Bone marrow (tissue), 2 donors: ENCODE results near the gene ZSCAN2.

Source experiments
- DNase-seq, 2 donors: peaks; one replicate each; lab custom pipeline; 2025; lab: John Stamatoyannopoulos, UW

ZSCAN2 gene

GRCh38 chr15:84598993-84599392 lies 1.8 kb upstream of the ZSCAN2 start:
- DNase-seq, result peak in 1 of 2 donors; percentile 11

- DNase-seq, result no peak
Observed at GRCh38 chr15:84599906-84600305, 903 bp upstream of the ZSCAN2 start.

GRCh38 chr15:84600331-84600686 lies 500 bp upstream of the ZSCAN2 start:
- peak; percentile 51 to 80 for DNase-seq

DNA sequence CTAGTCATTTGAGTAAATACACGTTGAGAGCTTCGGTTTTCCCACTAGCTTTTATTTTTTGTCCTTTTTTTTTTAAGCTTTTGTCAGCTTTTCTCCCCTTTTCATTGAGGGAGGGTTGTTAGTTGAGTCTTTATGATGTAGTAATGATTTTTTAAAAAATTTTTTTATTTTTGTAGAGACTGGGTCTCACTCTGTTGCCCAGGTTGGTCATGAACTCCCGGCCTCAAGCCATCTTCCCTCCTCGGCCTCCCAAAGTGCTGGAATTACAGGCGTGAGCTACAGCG lies 688 bp downstream of the ZSCAN2 start:
- no peak for DNase-seq

DNA sequence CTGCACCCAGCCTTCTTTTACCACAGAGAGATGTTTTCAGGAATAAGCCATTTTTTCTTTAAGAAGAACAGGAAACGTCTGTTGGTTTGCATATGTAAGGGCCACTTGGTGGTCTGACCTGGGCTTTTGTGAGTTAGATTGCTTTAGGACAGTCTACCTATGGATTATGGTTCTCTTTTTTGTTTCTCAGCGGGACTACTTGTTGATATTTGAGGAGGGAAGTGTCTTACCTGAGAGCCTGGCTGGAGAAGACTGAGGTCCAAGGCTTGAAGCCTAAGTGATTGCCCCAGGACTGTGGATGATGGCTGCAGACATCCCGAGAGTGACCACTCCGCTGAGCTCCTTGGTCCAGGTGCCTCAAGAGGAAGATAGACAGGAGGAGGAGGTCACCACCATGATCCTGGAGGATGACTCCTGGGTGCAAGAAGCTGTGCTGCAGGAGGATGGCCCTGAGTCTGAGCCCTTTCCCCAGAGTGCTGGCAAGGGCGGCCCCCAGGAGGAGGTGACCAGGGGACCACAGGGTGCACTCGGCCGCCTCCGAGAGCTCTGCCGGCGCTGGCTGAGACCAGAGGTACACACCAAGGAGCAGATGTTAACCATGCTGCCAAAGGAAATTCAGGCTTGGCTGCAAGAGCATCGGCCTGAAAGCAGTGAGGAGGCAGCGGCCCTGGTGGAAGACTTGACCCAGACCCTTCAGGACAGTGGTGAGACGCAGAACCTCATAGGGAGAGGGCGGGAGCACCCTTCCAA lies 3.0 kb downstream of the ZSCAN2 start:
- no peak for DNase-seq

DNA sequence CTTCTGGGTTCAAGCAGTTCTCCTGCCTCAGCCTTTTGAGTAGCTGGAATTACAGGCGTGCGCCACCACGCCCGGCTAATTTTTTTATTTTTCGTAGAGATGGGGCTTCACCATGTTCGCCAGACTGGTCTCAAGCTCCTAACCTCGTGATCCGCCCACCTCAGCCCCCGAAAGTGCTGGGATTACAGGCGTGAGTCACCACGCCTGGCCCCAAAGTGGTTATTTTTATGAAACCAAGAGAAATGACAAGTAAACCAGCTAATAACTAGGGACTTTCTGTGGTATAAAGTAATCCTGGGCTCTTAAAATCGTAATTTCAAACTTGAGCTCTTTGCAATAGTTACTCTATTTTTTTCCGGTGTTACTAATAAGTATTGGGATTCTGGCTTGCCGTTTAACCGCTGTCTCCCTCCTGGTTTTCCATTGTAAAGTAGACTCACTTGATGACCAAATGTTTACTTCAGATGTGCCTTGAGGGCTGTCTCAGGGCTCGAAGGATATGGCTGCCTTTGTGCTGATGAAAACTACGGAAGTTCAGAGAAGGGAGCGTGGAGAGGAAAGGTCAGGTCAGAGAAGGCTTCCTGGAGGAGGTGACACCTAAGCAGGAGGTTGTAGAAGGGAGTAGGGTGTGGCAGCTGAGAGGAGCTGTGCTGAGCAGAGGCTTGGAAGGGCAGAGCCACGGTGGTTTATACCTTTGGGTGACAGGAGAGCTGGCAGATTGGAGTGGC lies 4.2 kb downstream of the ZSCAN2 start:
- DNase-seq, result no peak

- DNase-seq, result no peak
Observed at GRCh38 chr15:84605554-84605882, 4.7 kb downstream of the ZSCAN2 start.

- no peak for DNase-seq
Observed at GRCh38 chr15:84606653-84607120, 5.9 kb downstream of the ZSCAN2 start.

DNA sequence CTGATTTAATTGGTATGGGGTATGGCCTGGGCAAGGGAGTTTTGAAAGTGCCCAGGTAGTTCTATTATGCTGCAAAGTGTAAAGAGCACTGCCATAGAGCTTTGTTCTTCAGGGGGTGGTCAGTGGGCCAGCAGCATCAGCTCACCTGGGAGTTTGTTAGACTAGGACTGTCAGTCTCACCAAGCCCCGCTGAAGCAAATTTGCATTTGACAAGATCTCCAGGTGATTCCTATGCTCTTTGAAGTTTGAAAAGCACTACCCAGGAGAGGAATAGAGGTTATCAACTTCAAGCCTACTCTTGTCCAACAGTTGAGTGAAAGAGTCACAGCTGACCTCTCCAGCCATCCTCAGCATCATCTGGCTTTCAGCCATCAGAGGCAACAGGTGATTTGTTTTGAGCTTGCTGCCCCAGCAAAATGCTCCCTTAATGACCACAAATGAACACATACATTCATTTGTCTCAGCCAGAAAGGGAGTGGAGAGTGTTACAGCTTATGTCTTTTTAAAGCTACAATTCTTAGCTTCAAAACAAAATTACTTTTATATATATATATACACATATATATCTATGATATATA lies 8.0 kb downstream of the ZSCAN2 start:
- no peak for DNase-seq

- no peak for DNase-seq
Observed at GRCh38 chr15:84609818-84610525, 9.2 kb downstream of the ZSCAN2 start.

GRCh38 chr15:84611631-84612030 lies 10.8 kb downstream of the ZSCAN2 start:
- no peak for DNase-seq

DNA sequence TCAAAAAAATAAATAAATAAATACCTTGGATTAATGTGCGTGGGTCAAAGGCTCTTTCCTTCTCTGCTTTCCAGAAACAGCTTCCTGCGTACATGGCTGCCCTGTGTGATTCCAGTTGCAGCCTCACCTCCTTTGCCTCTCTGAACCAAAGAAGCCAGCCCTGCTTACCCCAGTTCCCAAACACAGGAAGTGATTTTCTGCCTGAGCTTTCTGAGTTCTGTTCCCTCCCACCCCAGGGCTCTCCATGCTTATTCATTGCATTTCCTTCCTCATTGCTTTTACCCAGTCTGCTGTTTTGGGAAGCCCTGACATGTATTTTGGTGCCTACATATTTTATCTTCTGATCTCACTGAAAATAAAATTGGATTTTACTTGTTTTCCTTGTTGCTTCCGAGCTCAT lies 15.4 kb downstream of the ZSCAN2 start:
- DNase-seq, result peak in 1 of 2 donors; percentile 70

DNA sequence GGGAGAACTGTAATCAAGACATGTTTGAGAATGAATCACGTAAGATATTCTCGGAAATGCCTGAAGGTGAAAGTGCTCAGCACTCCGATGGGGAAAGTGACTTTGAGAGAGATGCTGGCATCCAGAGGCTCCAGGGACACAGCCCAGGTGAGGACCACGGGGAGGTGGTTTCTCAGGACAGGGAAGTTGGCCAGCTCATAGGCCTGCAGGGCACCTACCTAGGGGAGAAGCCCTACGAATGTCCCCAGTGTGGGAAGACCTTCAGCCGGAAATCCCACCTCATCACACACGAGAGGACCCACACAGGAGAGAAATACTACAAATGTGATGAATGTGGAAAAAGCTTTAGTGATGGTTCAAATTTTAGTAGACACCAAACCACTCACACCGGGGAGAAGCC lies 19.8 kb downstream of the ZSCAN2 start:
- no peak for DNase-seq

DNA sequence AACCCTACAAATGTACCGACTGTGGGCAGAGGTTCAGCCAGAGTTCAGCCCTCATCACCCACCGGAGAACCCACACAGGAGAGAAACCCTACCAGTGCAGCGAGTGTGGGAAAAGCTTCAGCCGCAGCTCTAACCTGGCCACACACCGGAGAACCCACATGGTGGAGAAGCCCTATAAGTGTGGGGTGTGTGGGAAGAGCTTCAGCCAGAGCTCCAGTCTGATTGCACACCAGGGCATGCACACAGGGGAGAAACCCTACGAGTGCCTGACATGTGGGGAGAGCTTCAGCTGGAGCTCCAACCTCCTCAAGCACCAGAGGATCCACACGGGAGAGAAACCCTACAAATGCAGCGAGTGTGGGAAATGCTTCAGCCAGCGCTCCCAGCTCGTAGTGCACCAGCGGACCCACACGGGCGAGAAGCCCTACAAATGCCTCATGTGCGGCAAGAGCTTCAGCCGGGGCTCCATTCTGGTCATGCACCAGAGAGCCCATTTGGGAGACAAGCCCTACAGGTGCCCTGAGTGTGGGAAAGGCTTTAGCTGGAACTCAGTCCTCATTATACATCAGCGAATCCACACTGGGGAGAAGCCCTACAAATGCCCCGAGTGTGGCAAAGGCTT lies 20.7 kb downstream of the ZSCAN2 start:
- no peak for DNase-seq

DNA sequence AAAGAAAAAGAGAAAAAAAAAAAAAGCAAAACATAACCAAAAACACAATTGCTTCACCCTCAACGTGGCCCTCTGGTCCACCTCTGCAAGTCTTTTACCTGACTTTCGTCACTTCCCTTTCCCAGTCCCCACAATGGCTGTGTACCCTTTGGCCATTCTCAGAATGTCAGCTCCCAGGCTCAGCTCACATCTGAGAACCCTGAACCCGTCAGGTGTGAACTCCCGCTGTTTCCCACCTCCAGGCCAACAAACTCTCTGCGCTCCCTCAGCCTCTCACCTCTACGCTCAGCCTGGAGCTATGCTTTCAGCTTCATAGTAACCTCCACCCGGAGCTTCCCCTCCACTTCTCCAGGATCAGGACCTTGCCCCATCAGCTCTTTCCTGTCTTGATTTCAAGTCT lies 23.6 kb downstream of the ZSCAN2 start:
- DNase-seq, result no peak

GRCh38 chr15:84625123-84625522 lies 24.3 kb downstream of the ZSCAN2 start:
- no peak for DNase-seq

GRCh38 chr15:84629033-84629432 lies 28.2 kb downstream of the ZSCAN2 start:
- no peak for DNase-seq

GRCh38 chr15:84631706-84632272 lies 31.0 kb downstream of the ZSCAN2 start:
- DNase-seq, result no peak

GRCh38 chr15:84633311-84634227 lies 32.8 kb downstream of the ZSCAN2 start:
- peak; percentile 10 to 58 for DNase-seq

DNA sequence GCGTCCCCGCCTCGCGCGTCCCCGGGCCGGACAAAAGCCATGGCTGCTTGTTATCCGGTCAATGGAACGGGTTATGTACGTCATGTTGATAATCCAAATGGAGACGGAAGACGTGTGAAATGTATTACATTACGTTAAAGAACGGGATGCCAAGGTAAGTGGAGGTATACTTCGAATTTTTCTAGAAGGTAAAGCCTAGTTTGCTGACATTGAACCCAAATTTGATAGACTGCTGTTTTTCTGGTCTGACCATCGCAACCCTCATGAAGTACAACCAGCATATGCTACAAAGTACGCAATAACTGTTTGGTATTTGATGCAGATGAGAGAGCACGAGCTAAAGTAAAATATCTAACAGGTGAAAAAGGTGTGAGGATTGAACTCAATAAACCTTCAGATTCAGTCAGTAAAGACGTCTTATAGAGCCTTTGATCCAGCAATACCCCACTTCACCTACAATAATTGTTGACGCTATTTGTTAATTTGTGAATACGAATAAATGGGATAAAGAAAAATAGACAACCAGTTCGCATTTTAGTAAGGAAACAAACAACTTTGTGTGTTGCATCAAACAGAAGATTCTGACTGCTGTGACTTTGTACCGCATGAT lies 33.5 kb downstream of the ZSCAN2 start:
- no peak for DNase-seq

GRCh38 chr15:84638103-84638502 lies 37.3 kb downstream of the ZSCAN2 start:
- DNase-seq, result no peak
